Endodermal cell (in vitro differentiated cells): ENCODE data around the gene LRRC34. TPM values are rescaled to one million over a fixed set of nuclear protein-coding genes. Genes with fewer than 3 reads are reported as not detected.

Experiments used
- DNase-seq: peaks from one replicate; pipeline ENCODE4 v3.0.0-alpha.2; 2017
- H3K27ac ChIP-seq: 2 replicates; pipeline ENCODE4 v1.5.1; 2013; ENCODE audit warnings: mild to moderate bottlenecking, low read depth, low read length, moderate library complexity
- H3K27me3 ChIP-seq: 2 replicates; pipeline ENCODE4 v1.6.1; 2013; ENCODE audit warnings: mild to moderate bottlenecking, low read length, moderate library complexity; ENCODE audit not compliant: insufficient read depth, control insufficient read depth, poor library complexity, severe bottlenecking
- H3K36me3 ChIP-seq: 2 replicates; pipeline ENCODE4 v1.7.0; 2013; ENCODE audit warnings: mild to moderate bottlenecking, low read length, moderate library complexity; ENCODE audit not compliant: control insufficient read depth, insufficient read depth
- H3K4me1 ChIP-seq: one replicate; pipeline ENCODE4 v1.7.0; 2013; ENCODE audit warnings: low read length; ENCODE audit not compliant: control insufficient read depth, insufficient read depth
- H3K4me3 ChIP-seq: 2 replicates; pipeline ENCODE4 v1.5.1; 2013; ENCODE audit warnings: mild to moderate bottlenecking, low read length, moderate library complexity
- H3K9ac ChIP-seq: 2 replicates; pipeline ENCODE4 v1.6.1; 2013; ENCODE audit warnings: mild to moderate bottlenecking, low read length, moderate library complexity; ENCODE audit not compliant: poor library complexity, severe bottlenecking; ENCODE audit errors: extremely low read depth
- H3K9me3 ChIP-seq: 2 replicates; pipeline ENCODE4 v1.6.1; 2013; ENCODE audit warnings: mild to moderate bottlenecking, low read length, moderate library complexity; ENCODE audit not compliant: control insufficient read depth
- H3K27ac Mint-ChIP-seq: 2 replicates; pipeline ENCODE4 v1.8.0; 2020; ENCODE audit warnings: mixed read lengths
- H3K27me3 Mint-ChIP-seq: 2 replicates; pipeline ENCODE4 v1.8.0; 2021; ENCODE audit warnings: mild to moderate bottlenecking, mixed read lengths; ENCODE audit not compliant: insufficient read depth
- H3K36me3 Mint-ChIP-seq: 2 replicates; pipeline ENCODE4 v1.8.0; 2020; ENCODE audit warnings: low read depth, mixed read lengths
- H3K4me1 Mint-ChIP-seq: 2 replicates; pipeline ENCODE4 v1.8.0; 2020; ENCODE audit warnings: mixed read lengths
- H3K4me3 Mint-ChIP-seq: 2 replicates; pipeline ENCODE4 v1.8.0; 2020; ENCODE audit warnings: mild to moderate bottlenecking, moderate library complexity, mixed read lengths
- H3K9me3 Mint-ChIP-seq: 2 replicates; pipeline ENCODE4 v1.8.0; 2020; ENCODE audit warnings: mild to moderate bottlenecking, mixed read lengths
- WGBS, 2 experiments: methylation state at CpG; one replicate each; pipeline versions ENCODE4 v1.1.5 to v1.1.7; 2013; ENCODE audit warnings: missing lambda C conversion rate in 2 of 2, mixed read lengths in 1 of 2; ENCODE audit not compliant: insufficient coverage in 1 of 2, insufficient read length in 1 of 2; 5-methylcytosine and 5-hydroxymethylcytosine counted together
- total RNA-seq, 2 donors: library from RNA; stranded (reverse); fragmentation: NEBNext Ultra II Directional in 1 of 2; extraction: Animal tissue kit (Norgen Biotek cat#: 25700) in 1 of 2; gene quantifications; 2 replicates in 1 of 2; 3 replicates in 1 of 2; pipeline ENCODE4 v1.2.1, GENCODE V29; 2021
- TF ChIP-seq, protein P1 (sequence below): fragments of 200-600 bp; sonication (generic); conservative IDR thresholded peaks from 2 replicates; pipeline ENCODE4 v1.5.0; 2021; ENCODE audit warnings: antibody characterized with exemption, mild to moderate bottlenecking

The LRRC34 gene
- total RNA-seq, 2 donors from 2014 or later: 5.6 to 11.3 TPM

DNA sequence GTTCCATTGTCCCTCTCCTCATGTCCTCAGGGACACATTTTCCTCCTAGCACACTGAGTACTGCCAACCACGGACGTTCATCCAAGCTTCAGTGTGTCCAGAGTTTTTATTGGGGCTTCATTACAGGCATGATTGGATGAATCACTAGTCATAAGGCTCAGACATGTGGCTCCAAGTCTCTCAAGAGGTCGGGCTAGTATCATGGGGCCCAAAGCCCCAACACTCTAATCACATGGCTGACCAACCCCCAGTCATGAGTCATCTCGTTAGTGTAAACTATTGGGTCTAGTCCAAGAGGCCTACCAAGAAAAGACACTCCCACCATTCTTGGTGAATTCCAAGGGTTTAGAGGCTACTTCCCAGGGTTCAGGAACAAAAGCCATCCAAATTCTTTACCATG, 52.2 kb downstream of the LRRC34 start:
- no peaks in the 10 kb centered on the region for H3K36me3 Mint-ChIP-seq
- H3K9me3 ChIP-seq: peaks cover 11% of the 10 kb centered on the region
- H3K9me3 Mint-ChIP-seq: peaks cover 12% of the 10 kb centered on the region
- no peak overlapping the region for H3K4me3 Mint-ChIP-seq
- H3K36me3 ChIP-seq: no peaks in the 10 kb centered on the region
- H3K4me3 ChIP-seq: no peak overlapping the region
- DNase-seq: no peak
- H3K27ac Mint-ChIP-seq: no peak overlapping the region
- no peaks in the 10 kb centered on the region for H3K27me3 Mint-ChIP-seq
- no peak overlapping the region for H3K27ac ChIP-seq
- WGBS, 2 experiments: 91 to 96% methylated on average over 4 of the region's 4 CpGs
- no peaks in the 10 kb centered on the region for H3K27me3 ChIP-seq
- H3K9ac ChIP-seq: no peak overlapping the region
- no peaks in the 10 kb centered on the region for H3K4me1 ChIP-seq
- TF ChIP-seq, protein P1, sequence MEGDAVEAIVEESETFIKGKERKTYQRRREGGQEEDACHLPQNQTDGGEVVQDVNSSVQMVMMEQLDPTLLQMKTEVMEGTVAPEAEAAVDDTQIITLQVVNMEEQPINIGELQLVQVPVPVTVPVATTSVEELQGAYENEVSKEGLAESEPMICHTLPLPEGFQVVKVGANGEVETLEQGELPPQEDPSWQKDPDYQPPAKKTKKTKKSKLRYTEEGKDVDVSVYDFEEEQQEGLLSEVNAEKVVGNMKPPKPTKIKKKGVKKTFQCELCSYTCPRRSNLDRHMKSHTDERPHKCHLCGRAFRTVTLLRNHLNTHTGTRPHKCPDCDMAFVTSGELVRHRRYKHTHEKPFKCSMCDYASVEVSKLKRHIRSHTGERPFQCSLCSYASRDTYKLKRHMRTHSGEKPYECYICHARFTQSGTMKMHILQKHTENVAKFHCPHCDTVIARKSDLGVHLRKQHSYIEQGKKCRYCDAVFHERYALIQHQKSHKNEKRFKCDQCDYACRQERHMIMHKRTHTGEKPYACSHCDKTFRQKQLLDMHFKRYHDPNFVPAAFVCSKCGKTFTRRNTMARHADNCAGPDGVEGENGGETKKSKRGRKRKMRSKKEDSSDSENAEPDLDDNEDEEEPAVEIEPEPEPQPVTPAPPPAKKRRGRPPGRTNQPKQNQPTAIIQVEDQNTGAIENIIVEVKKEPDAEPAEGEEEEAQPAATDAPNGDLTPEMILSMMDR: no peak
- peaks cover 4% of the 10 kb centered on the region for H3K4me1 Mint-ChIP-seq

DNA sequence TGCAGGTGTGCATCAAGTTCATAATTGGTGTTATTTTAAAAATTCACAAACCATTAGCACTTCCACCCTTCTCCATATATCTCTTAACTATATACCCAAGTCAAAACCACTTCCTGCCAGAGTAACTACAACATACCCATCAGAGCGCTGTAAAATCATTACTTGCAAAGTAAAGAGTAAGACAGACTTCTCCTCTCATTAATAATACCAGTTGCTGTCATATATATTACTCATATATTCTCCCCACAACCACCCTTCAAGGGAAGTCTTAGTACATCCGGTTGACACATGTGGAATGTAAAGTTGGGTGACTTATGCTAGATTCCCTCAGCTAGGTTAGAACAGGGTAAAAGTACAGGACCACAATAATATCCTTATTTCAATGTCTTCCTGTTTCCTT, 53.4 kb downstream of the LRRC34 start:
- TF ChIP-seq, protein P1: no peak
- no peak overlapping the region for H3K4me3 ChIP-seq
- 80% methylated on average over 2 of the region's 2 CpGs; no CpG with 5 or more reads in 1 of the 2 experiments for WGBS, 2 experiments
- no peaks in the 10 kb centered on the region for H3K27me3 Mint-ChIP-seq
- H3K9me3 Mint-ChIP-seq: peaks cover 8% of the 10 kb centered on the region
- H3K36me3 Mint-ChIP-seq: no peaks in the 10 kb centered on the region
- H3K9ac ChIP-seq: no peak overlapping the region
- H3K36me3 ChIP-seq: no peaks in the 10 kb centered on the region
- no peak overlapping the region for H3K27ac ChIP-seq
- no peaks in the 10 kb centered on the region for H3K4me1 ChIP-seq
- peaks cover 11% of the 10 kb centered on the region for H3K9me3 ChIP-seq
- H3K4me1 Mint-ChIP-seq: no peaks in the 10 kb centered on the region
- no peak overlapping the region for H3K27ac Mint-ChIP-seq
- DNase-seq: no peak
- no peak overlapping the region for H3K4me3 Mint-ChIP-seq
- no peaks in the 10 kb centered on the region for H3K27me3 ChIP-seq

DNA sequence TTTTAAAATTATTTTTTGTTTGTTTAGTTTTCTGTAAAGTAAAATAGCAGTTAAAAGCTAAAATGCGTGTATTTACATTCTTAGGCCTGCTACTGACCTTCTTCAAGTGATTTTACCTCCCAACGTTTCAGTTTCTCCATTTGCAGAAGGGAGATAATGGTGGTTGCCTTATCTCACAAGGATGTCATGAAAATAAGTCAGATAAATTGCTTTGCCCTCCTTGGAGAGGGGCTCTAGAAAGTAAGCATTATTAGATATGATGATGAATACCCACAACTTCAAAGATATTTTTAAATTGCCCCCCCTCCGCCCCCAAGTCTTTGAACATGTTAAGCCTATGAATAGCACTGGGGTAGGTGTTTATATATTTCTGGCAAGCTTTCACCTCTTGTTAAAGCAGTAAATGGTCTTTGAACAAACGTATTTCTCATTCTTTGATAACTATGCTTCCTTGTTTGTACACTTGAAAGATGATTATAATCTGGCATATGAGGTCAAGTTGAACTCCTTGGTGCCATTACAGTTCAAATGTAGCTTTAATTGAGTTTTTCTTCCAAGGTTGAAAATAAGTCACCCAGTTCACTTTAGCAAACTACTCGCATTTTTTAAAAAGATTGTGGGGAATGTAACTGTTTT, 54.2 kb downstream of the LRRC34 start:
- Mint-ChIP-seq H3K36me3 (no peaks in the 10 kb centered on the region), H3K27ac (no peak overlapping the region), H3K9me3 (peaks cover 6% of the 10 kb centered on the region), H3K27me3 (no peaks in the 10 kb centered on the region), H3K4me3 (no peak overlapping the region), H3K4me1 (no peaks in the 10 kb centered on the region)
- Histone ChIP-seq H3K4me1 (no peaks in the 10 kb centered on the region), H3K27ac (no peak overlapping the region), H3K9me3 (peaks cover 4% of the 10 kb centered on the region), H3K4me3 (no peak overlapping the region), H3K9ac (no peak overlapping the region), H3K36me3 (no peaks in the 10 kb centered on the region), H3K27me3 (no peaks in the 10 kb centered on the region)
- TF ChIP-seq, protein P1: no peak
- 75 to 91% methylated on average over 2 to 5 of the region's 5 CpGs for WGBS, 2 experiments
- DNase-seq: no peak
